22Rv1 (cell line): ENCODE results near the gene PARP16.

Source experiments
- CTCF ChIP-seq: fragments of 450-650 bp; IDR thresholded peaks from 2 replicates; pipeline ENCODE4 v1.5.1; 2017; ENCODE audit warnings: mild to moderate bottlenecking
- ZFX ChIP-seq: fragments of 450-650 bp; IDR thresholded peaks from 2 replicates; pipeline ENCODE4 v1.6.1; 2017; ENCODE audit warnings: antibody characterized with exemption, borderline replicate concordance

GRCh38 chr15:65245096-65245856 lies 41.4 kb downstream of the PARP16 start:
- no peak for TF ChIP-seq CTCF
- no peak for TF ChIP-seq ZFX
